Esophagus squamous epithelium (tissue), 4 donors: ENCODE data around the gene CD247.

Experiments used
- CTCF ChIP-seq, 6 experiments: fragments of 450-650 bp in 4 of 6; fragments of 200-600 bp in 2 of 6; sonication (generic) in 2 of 6; IDR thresholded peaks; one replicate each; pipeline ENCODE4 v1.5.1; 2016 to 2019; ENCODE audit warnings: antibody characterized with exemption in 6 of 6, mild to moderate bottlenecking in 4 of 6, moderate library complexity in 4 of 6
- POLR2A ChIP-seq, 4 donors: fragments of 450-650 bp; IDR thresholded peaks; one replicate each; pipeline ENCODE4 v1.6.1; 2017; ENCODE audit warnings: antibody characterized with exemption in 4 of 4, mild to moderate bottlenecking in 4 of 4, moderate library complexity in 3 of 4

- TF ChIP-seq CTCF (IDR thresholded peaks at IDR 0.05) (no peak), POLR2A (IDR thresholded peaks at IDR 0.05) (no peak)
Observed at GRCh38 chr1:167502192-167502551, 16.2 kb downstream of the CD247 start.
